GM23248 (cell line): ENCODE data around the gene PHLPP1.

ENCODE experiments used
- EZH2 ChIP-seq: fragments of 200-600 bp; sonication (generic); IDR thresholded peaks from 2 replicates; pipeline ENCODE4 v1.6.1; 2018; ENCODE audit warnings: antibody characterized with exemption, mild to moderate bottlenecking; ENCODE audit not compliant: insufficient read depth, poor library complexity, severe bottlenecking
- EZH2phosphoT487 ChIP-seq: fragments of 200-600 bp; sonication (generic); IDR thresholded peaks from 2 replicates; pipeline ENCODE4 v1.6.1; 2018; ENCODE audit warnings: antibody characterized with exemption, moderate library complexity, mild to moderate bottlenecking, low read depth; ENCODE audit not compliant: insufficient read depth

DNA sequence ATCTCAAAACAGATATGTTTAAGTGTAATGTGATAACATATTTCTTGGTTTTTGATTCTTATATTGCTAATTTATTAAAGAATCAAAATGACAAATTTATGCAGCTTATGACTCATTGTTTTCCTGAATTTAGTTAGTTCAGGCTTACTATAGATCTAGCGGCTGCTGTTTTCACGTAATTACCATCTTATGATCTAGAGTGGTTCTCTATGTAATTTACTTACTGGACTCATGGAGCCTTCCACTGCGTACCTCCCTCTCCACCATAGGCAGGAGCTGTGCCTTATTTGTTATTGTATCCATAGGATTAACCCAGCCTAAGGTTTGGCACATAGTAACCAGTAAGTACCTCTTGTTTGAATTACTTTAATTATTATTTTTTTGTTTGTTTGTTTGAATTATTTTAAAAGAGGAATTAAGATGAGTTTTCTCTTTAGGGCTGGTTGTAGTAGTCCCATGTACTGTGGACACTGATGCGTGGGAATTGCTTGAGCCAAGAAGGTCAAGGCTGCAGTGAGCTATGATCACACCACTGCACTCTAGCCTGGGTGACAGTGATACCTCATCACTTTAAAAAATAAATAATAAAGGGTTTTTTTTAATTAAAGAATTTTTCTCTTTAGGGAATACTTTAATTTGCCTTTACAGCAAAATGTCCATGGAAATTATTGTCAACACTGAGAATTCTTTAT is 165.5 kb downstream of the PHLPP1 start:
- TF ChIP-seq EZH2phosphoT487 (no peak), EZH2 (no peak)
